DND-41 (cell line): ENCODE data around the gene FMN1.

ENCODE experiments used
- ATAC-seq: fragments of 200-7000 bp; cut with Tn5 transposase; 3 replicates; pipeline ENCODE4 v1.9.1; 2021; ENCODE audit warnings: low read depth; ENCODE audit not compliant: insufficient read depth
- DNase-seq: peaks from one replicate; pipeline ENCODE4 v3.0.0-alpha.2; 2020
- H2AFZ ChIP-seq: 2 replicates; pipeline ENCODE4 v1.6.0; 2012; ENCODE audit warnings: low read depth, low read length
- H3K27ac ChIP-seq: 2 replicates; pipeline ENCODE4 v1.5.1; 2012; ENCODE audit warnings: low read length, inconsistent platforms
- H3K27me3 ChIP-seq: fragments of 200-600 bp; sonication (generic); 2 replicates; pipeline ENCODE4 v1.6.0; 2012; ENCODE audit warnings: low read length, mild to moderate bottlenecking, inconsistent platforms; ENCODE audit not compliant: insufficient read depth, poor library complexity
- H3K36me3 ChIP-seq: 2 replicates; pipeline ENCODE4 v1.5.1; 2012; ENCODE audit warnings: low read length, inconsistent platforms; ENCODE audit not compliant: insufficient read depth
- H3K4me1 ChIP-seq: 2 replicates; pipeline ENCODE4 v1.5.1; 2012; ENCODE audit warnings: mild to moderate bottlenecking, low read length; ENCODE audit not compliant: insufficient read depth
- H3K4me2 ChIP-seq: 2 replicates; pipeline ENCODE4 v1.6.0; 2012; ENCODE audit warnings: mild to moderate bottlenecking, moderate library complexity, low read length, inconsistent platforms; ENCODE audit not compliant: insufficient read depth
- H3K4me3 ChIP-seq, 2 experiments: fragments of 200-600 bp in 1 of 2; shearing (Covaris generic) in 1 of 2; 2 replicates each; pipeline ENCODE4 v1.5.1; 2012 to 2016; ENCODE audit warnings: inconsistent platforms in 2 of 2, low read length in 2 of 2, mild to moderate bottlenecking in 2 of 2, low read depth in 1 of 2, moderate library complexity in 1 of 2
- H3K79me2 ChIP-seq: 2 replicates; pipeline ENCODE4 v1.6.0; 2012; ENCODE audit warnings: low read length, inconsistent platforms; ENCODE audit not compliant: insufficient read depth
- H3K9ac ChIP-seq: 2 replicates; pipeline ENCODE4 v1.6.0; 2012; ENCODE audit warnings: low read depth, mild to moderate bottlenecking, inconsistent platforms, low read length, moderate library complexity
- H3K9me3 ChIP-seq: 2 replicates; pipeline ENCODE4 v1.5.1; 2012; ENCODE audit warnings: low read length, moderate library complexity, mild to moderate bottlenecking, inconsistent platforms; ENCODE audit not compliant: insufficient read depth, severe bottlenecking
- H4K20me1 ChIP-seq: 2 replicates; pipeline ENCODE4 v1.6.0; 2012; ENCODE audit warnings: low read length; ENCODE audit not compliant: insufficient read depth
- CTCF ChIP-seq: IDR thresholded peaks from 2 replicates; pipeline ENCODE4 v1.5.1; 2012; ENCODE audit warnings: borderline replicate concordance, low read length, moderate library complexity, mild to moderate bottlenecking; ENCODE audit not compliant: poor library complexity, severe bottlenecking; ENCODE audit errors: extremely low read depth
- EZH2 ChIP-seq: IDR thresholded peaks from 3 replicates; pipeline ENCODE4 v1.6.1; 2012; ENCODE audit warnings: borderline replicate concordance, low read depth, mild to moderate bottlenecking, moderate library complexity, low read length, inconsistent platforms; ENCODE audit not compliant: severe bottlenecking

Gene FMN1

DNA sequence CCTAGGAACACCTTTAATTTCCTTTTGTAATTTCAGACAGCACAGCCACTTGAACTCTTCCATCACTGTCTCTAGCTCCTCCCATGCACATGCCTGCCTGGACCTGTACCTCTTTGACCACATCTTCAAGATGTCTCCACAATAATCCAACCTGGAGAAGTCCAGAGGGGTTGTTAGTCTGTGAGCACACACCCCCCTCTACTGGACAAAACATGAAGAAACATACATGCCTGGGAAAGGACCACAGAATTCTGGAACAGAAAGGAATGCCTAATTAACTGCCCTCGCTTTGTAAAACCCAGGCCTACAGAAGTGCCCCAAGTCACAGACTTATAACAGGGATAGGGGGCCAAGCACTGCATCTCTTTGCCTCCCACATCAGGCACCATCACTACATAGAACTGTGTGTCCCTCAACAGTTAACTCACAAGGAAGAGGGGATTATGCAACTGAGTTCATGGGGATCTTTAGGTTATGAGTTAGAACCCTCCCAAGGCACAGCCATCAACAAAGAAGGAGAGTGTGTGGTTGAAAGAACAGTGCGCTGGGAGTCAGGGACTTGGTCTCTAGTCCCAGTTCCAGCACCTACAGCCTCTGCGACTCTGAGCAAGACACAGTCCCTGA is 61.7 kb downstream of the FMN1 start:
- Histone ChIP-seq H3K4me2 (no peak overlapping the region), H3K4me3 (no peak overlapping the region), H3K4me1 (no peaks in the 10 kb centered on the region), H3K79me2 (no peaks in the 10 kb centered on the region), H4K20me1 (no peaks in the 10 kb centered on the region), H3K27ac (no peak overlapping the region), H3K27me3 (no peaks in the 10 kb centered on the region), H3K9ac (no peak overlapping the region), H3K9me3 (no peaks in the 10 kb centered on the region), H2AFZ (no peak overlapping the region), H3K36me3 (no peaks in the 10 kb centered on the region)
- no peak for TF ChIP-seq EZH2
- peak; percentile 72 for TF ChIP-seq CTCF
- peak; percentile 62; the same call in 2 of the 3 replicates for ATAC-seq
- peak; percentile 27 for DNase-seq

DNA sequence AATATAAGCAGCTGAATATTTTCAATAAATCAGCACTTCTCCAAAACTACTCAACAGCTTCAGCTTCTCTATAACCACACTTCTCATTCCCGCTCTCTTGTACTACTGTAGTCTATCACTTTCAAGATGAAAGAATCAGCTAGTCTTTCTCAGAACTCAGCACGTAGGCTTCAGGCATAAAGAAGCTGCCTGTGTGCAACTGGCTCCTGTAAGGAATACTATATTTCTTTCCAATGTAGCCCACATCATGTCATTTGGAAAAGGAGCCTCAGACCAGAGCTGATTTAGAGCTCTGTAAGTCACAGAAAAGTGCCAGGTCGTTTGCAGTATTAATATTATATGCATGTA is 62.3 kb downstream of the FMN1 start:
- DNase-seq (no peak), ATAC-seq (no peak)
- no peaks in the 10 kb centered on the region for H4K20me1 ChIP-seq
- H3K9ac ChIP-seq, result no peak overlapping the region
- H2AFZ ChIP-seq, result no peak overlapping the region
- H3K4me2 ChIP-seq, result no peak overlapping the region
- H3K79me2 ChIP-seq, result no peaks in the 10 kb centered on the region
- H3K36me3 ChIP-seq, result no peaks in the 10 kb centered on the region
- no peak overlapping the region for H3K27ac ChIP-seq
- no peaks in the 10 kb centered on the region for H3K27me3 ChIP-seq
- H3K9me3 ChIP-seq, result no peaks in the 10 kb centered on the region
- H3K4me1 ChIP-seq, result peaks cover 4% of the 10 kb centered on the region
- no peak overlapping the region for H3K4me3 ChIP-seq
- TF ChIP-seq CTCF, result no peak
- no peak for TF ChIP-seq EZH2

DNA sequence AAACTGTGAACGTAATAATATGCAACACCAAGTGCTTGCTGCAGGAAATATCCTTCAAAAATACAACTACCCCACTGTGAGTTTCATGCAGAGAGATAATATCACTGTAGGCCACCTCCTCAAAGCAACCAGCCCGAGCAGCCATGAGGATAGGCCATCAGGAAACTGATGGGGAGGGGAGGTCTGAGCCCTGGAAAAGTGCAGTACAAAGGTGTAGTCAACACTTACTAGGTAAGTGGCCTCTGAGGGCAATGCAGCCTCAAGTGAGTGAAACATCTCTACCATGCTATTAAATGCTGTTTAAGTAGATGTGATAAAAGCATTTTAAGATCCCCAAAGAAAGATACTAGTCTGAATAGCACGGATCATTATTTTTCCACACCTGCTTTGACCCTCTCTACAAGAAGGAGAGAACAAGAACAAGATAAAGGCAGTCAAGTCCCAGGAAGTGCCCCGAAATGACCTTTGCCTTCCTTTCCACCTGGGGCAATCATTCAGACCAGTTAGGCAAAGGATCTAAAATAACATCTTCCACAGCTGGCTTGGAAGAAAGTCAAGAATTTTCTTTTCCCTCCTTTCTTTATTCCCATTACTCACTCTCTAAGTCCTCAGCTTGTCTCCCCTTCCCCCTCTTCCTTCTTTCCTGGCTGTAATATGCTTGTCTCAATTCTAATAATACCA is 62.8 kb downstream of the FMN1 start:
- ATAC-seq (no peak), DNase-seq (no peak)
- no peaks in the 10 kb centered on the region for H3K36me3 ChIP-seq
- no peak overlapping the region for H3K27ac ChIP-seq
- no peaks in the 10 kb centered on the region for H3K9me3 ChIP-seq
- H4K20me1 ChIP-seq, result no peaks in the 10 kb centered on the region
- H3K4me2 ChIP-seq, result no peak overlapping the region
- H3K79me2 ChIP-seq, result no peaks in the 10 kb centered on the region
- no peak overlapping the region; the same call in 1 of the 2 replicates for H2AFZ ChIP-seq
- TF ChIP-seq EZH2, result no peak
- no peak for TF ChIP-seq CTCF
- peaks cover 9% of the 10 kb centered on the region for H3K4me1 ChIP-seq
- H3K9ac ChIP-seq, result no peak overlapping the region
- H3K4me3 ChIP-seq, result no peak overlapping the region
- no peaks in the 10 kb centered on the region for H3K27me3 ChIP-seq
